Sigmoid colon (tissue), 4 donors: Measurements from ENCODE around the gene GSTM5.

Source experiments
- EP300 ChIP-seq, 4 donors: sonication (generic); formaldehyde crosslinking; IDR thresholded peaks; one replicate each; pipeline ENCODE4 v1.6.1; 2017; ENCODE audit warnings: antibody characterized with exemption in 4 of 4
- POLR2A ChIP-seq, 2 donors: fragments of 450-650 bp; IDR thresholded peaks; one replicate each; pipeline ENCODE4 v1.6.1; 2016; ENCODE audit warnings: antibody characterized with exemption in 2 of 2, mild to moderate bottlenecking in 2 of 2, moderate library complexity in 2 of 2
- POLR2AphosphoS5 ChIP-seq, 4 donors: sonication (generic); formaldehyde crosslinking; IDR thresholded peaks; one replicate each; pipeline ENCODE4 v1.6.1; 2017; ENCODE audit warnings: antibody characterized with exemption in 4 of 4
- TF ChIP-seq, protein P1 (sequence below), 4 experiments: fragments of 450-650 bp in 3 of 4; fragments of 200-600 bp in 1 of 4; IDR thresholded peaks; one replicate each; pipeline ENCODE4 v1.5.1; 2016 to 2019; ENCODE audit warnings: antibody characterized with exemption in 4 of 4, mild to moderate bottlenecking in 3 of 4, moderate library complexity in 2 of 4

GRCh38 chr1:109713636-109714035 is 1.6 kb downstream of the GSTM5 start:
- TF ChIP-seq, protein P1, sequence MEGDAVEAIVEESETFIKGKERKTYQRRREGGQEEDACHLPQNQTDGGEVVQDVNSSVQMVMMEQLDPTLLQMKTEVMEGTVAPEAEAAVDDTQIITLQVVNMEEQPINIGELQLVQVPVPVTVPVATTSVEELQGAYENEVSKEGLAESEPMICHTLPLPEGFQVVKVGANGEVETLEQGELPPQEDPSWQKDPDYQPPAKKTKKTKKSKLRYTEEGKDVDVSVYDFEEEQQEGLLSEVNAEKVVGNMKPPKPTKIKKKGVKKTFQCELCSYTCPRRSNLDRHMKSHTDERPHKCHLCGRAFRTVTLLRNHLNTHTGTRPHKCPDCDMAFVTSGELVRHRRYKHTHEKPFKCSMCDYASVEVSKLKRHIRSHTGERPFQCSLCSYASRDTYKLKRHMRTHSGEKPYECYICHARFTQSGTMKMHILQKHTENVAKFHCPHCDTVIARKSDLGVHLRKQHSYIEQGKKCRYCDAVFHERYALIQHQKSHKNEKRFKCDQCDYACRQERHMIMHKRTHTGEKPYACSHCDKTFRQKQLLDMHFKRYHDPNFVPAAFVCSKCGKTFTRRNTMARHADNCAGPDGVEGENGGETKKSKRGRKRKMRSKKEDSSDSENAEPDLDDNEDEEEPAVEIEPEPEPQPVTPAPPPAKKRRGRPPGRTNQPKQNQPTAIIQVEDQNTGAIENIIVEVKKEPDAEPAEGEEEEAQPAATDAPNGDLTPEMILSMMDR (IDR thresholded peaks at IDR 0.05), result no peak
- TF ChIP-seq POLR2A (IDR thresholded peaks at IDR 0.05) (no peak), EP300 (IDR thresholded peaks at IDR 0.05) (no peak), POLR2AphosphoS5 (IDR thresholded peaks at IDR 0.05) (no peak)
